Breast epithelium (tissue), 3 donors: Measurements from ENCODE around the gene FRMD5.

ENCODE experiments used
- POLR2A ChIP-seq: fragments of 450-650 bp; IDR thresholded peaks from one replicate; pipeline ENCODE4 v1.6.1; 2016; ENCODE audit warnings: antibody characterized with exemption, mild to moderate bottlenecking, moderate library complexity
- POLR2AphosphoS5 ChIP-seq, 3 donors: sonication (generic); formaldehyde crosslinking; IDR thresholded peaks; one replicate each; pipeline ENCODE4 v1.6.1; 2017; ENCODE audit warnings: antibody characterized with exemption in 3 of 3
- TF ChIP-seq, protein P1 (sequence below), 3 donors: fragments of 450-650 bp; IDR thresholded peaks; one replicate each; pipeline ENCODE4 v1.5.1; 2016 to 2017; ENCODE audit warnings: antibody characterized with exemption in 3 of 3, mild to moderate bottlenecking in 3 of 3, moderate library complexity in 3 of 3

DNA sequence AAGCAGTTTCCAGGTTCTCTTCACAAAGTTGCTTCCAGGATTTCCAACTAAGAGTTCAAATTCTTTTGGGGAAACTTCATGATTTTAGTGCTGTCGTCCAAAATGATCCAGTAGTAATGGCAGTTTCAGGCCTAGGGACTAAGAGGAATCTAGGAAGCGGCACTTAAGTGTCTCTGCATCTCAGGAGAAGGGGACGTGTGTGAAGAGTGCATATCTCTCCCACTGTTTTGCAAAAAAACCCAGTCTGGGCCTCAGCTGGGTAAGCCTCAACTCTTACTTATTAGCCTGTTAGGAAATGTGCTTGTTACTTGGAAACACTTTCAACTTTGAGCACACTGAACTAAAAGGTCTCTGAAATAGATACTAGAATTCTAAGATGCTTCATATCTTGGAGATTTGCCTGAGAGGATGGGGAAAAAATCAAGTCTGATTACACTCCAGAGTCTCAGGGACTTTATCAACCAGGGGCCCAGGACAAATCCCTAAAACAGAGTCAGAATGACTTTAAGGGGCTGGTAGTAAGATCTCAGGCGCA lies 286.5 kb downstream of the FRMD5 start:
- TF ChIP-seq, protein P1, sequence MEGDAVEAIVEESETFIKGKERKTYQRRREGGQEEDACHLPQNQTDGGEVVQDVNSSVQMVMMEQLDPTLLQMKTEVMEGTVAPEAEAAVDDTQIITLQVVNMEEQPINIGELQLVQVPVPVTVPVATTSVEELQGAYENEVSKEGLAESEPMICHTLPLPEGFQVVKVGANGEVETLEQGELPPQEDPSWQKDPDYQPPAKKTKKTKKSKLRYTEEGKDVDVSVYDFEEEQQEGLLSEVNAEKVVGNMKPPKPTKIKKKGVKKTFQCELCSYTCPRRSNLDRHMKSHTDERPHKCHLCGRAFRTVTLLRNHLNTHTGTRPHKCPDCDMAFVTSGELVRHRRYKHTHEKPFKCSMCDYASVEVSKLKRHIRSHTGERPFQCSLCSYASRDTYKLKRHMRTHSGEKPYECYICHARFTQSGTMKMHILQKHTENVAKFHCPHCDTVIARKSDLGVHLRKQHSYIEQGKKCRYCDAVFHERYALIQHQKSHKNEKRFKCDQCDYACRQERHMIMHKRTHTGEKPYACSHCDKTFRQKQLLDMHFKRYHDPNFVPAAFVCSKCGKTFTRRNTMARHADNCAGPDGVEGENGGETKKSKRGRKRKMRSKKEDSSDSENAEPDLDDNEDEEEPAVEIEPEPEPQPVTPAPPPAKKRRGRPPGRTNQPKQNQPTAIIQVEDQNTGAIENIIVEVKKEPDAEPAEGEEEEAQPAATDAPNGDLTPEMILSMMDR (IDR thresholded peaks at IDR 0.05) = no peak
- TF ChIP-seq POLR2AphosphoS5 (IDR thresholded peaks at IDR 0.05) (no peak), POLR2A (no peak)
